PC-3 (cell line): Measurements from ENCODE around the gene GRIA4. TPM values are rescaled to one million over a fixed set of nuclear protein-coding genes. Genes with fewer than 3 reads are reported as not detected.

ENCODE experiments used
- ATAC-seq: fragments of 200-7000 bp; cut with Tn5 transposase; 2 replicates; pipeline ENCODE4 v1.9.1; 2020; ENCODE audit warnings: mild to moderate bottlenecking, moderate library complexity
- BruUV-seq: library from RNA; stranded (reverse); fragments of 400-500 nt; replicated peaks from 2 replicates; lab custom pipeline; 2021; lab: Mats Ljungman, UMichigan
- CTCF ChIA-PET: fragments of 300-600 bp; sonication (Branson Sonifier 250); formaldehyde crosslinking; loops from one replicate; lab custom pipeline; 2022; ENCODE audit warnings: antibody characterized with exemption; lab: Charles Lee
- POLR2A ChIA-PET: fragments of 300-600 bp; sonication (Branson Sonifier 250); formaldehyde crosslinking; loops from one replicate; lab custom pipeline; 2022; ENCODE audit warnings: antibody characterized with exemption; ENCODE audit not compliant: unreplicated experiment; lab: Charles Lee
- DNase-seq: peaks from one replicate; pipeline ENCODE4 v3.0.0-alpha.2; 2015
- H2AFZ ChIP-seq: fragments of 300-600 bp; sonication (generic); 2 replicates; pipeline ENCODE4 v1.6.0; 2016; ENCODE audit warnings: antibody characterized with exemption, low read length
- H3F3A ChIP-seq: fragments of 300-600 bp; sonication (generic); one replicate; pipeline ENCODE4 v1.6.0; 2017; ENCODE audit warnings: antibody characterized with exemption, low read length, control low read depth, mild to moderate bottlenecking; ENCODE audit not compliant: unreplicated experiment
- H3K27ac ChIP-seq: fragments of 300-600 bp; sonication (generic); 2 replicates; pipeline ENCODE4 v1.5.1; 2016; ENCODE audit warnings: mild to moderate bottlenecking, low read length
- H3K27me3 ChIP-seq: fragments of 300-600 bp; sonication (generic); 2 replicates; pipeline ENCODE4 v1.6.1; 2016; ENCODE audit warnings: low read length, mixed read lengths
- H3K36me3 ChIP-seq: fragments of 300-600 bp; sonication (generic); 2 replicates; pipeline ENCODE4 v1.6.1; 2016; ENCODE audit warnings: low read depth, mixed run types, low read length, mixed read lengths
- H3K4me1 ChIP-seq: fragments of 300-600 bp; sonication (generic); 2 replicates; pipeline ENCODE4 v1.5.1; 2016; ENCODE audit warnings: low read length; ENCODE audit not compliant: insufficient read depth
- H3K4me2 ChIP-seq: fragments of 300-600 bp; sonication (generic); 2 replicates; pipeline ENCODE4 v1.6.0; 2016; ENCODE audit warnings: low read length
- H3K4me3 ChIP-seq: fragments of 300-600 bp; sonication (generic); 2 replicates; pipeline ENCODE4 v1.5.1; 2016; ENCODE audit warnings: mild to moderate bottlenecking, low read length, mixed read lengths
- H3K79me2 ChIP-seq: fragments of 300-600 bp; sonication (generic); 2 replicates; pipeline ENCODE4 v1.6.1; 2017; ENCODE audit warnings: low read length, mixed read lengths
- H3K9ac ChIP-seq: fragments of 300-600 bp; sonication (generic); 2 replicates; pipeline ENCODE4 v1.6.0; 2016; ENCODE audit warnings: mild to moderate bottlenecking, low read length
- H3K9me2 ChIP-seq: fragments of 300-600 bp; sonication (generic); replicated peaks from 2 replicates; pipeline ENCODE4 v1.6.1; 2016; ENCODE audit warnings: mixed run types, low read length, mixed read lengths
- H3K9me3 ChIP-seq: fragments of 300-600 bp; sonication (generic); 2 replicates; pipeline ENCODE4 v1.6.1; 2016; ENCODE audit warnings: low read length, mixed read lengths
- H4K20me1 ChIP-seq: fragments of 300-600 bp; sonication (generic); 2 replicates; pipeline ENCODE4 v1.6.1; 2016; ENCODE audit warnings: low read length, mixed read lengths
- EZH2 ChIP-seq: fragments of 300-600 bp; sonication (generic); IDR thresholded peaks from one replicate; pipeline ENCODE4 v1.6.1; 2017; ENCODE audit warnings: antibody characterized with exemption, mild to moderate bottlenecking, low read length; ENCODE audit not compliant: unreplicated experiment
- EZH2phosphoT487 ChIP-seq: fragments of 300-600 bp; sonication (generic); IDR thresholded peaks from 2 replicates; pipeline ENCODE4 v1.6.1; 2018; ENCODE audit warnings: mild to moderate bottlenecking, antibody characterized with exemption, low read length, borderline replicate concordance
- intact Hi-C: fragments of 100-400 bp; cut with micrococcal nuclease; formaldehyde crosslinking; loops from 2 replicates; pipeline ENCODE4 v1.9.0; 2023
- total RNA-seq: library from RNA; depleted of rRNA; stranded (reverse); fragments of >200 nt; gene quantifications from 2 replicates; pipeline ENCODE4 v1.2.3, GENCODE V29; 2014
- TF ChIP-seq, protein P1 (sequence below): fragments of 300-600 bp; sonication (generic); conservative IDR thresholded peaks from 2 replicates; pipeline ENCODE4 v1.5.1; 2017; ENCODE audit warnings: antibody characterized with exemption, low read depth, mild to moderate bottlenecking, low read length

The GRIA4 gene
- total RNA-seq, 1 experiment from 2014 or later = not detected

DNA sequence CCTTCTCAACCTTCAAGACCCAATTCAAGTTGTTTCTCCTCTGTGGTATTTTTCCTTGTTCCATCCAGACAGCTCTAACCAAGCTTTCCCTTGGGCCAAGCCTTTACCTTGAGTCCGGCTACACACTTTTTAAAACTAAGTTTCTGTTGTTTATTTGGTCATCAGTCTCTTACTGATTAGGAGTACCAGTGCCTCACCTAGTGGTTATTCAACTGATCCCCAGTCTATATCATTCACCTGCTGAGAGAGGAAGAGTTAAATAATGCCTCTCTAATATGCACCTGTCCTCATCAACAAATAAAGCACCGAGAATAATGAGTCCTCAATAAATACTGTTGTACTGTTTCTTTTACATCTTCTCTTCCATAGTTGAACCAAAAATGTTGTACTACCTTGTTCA, 251.4 kb downstream of the GRIA4 start:
- Histone ChIP-seq H3K9ac (no peak overlapping the region), H3K79me2 (no peaks in the 10 kb centered on the region), H3K4me2 (no peak overlapping the region), H3K9me3 (no peaks in the 10 kb centered on the region), H3K9me2 (no peaks in the 10 kb centered on the region), H4K20me1 (no peaks in the 10 kb centered on the region), H2AFZ (no peak overlapping the region), H3K27ac (no peak overlapping the region), H3K4me3 (no peak overlapping the region), H3K36me3 (no peaks in the 10 kb centered on the region), H3K4me1 (no peaks in the 10 kb centered on the region), H3K27me3 (no peaks in the 10 kb centered on the region), H3F3A (no peaks in the 10 kb centered on the region)
- CTCF ChIA-PET = interaction anchor here (0.6 kb wide), 1 partner anchor 864 kb away, joined by 3 read pairs; no protein-coding TSS in a partner anchor
- DNase-seq = peak; percentile 48
- intact Hi-C loops = loop anchor here (2.0 to 10.0 kb wide), 10 partner anchors 654 to 1936 kb away; partner anchors contain the start of genes CARD16, CASP4 and PDGFD
- no peak for TF ChIP-seq EZH2
- TF ChIP-seq, protein P1, sequence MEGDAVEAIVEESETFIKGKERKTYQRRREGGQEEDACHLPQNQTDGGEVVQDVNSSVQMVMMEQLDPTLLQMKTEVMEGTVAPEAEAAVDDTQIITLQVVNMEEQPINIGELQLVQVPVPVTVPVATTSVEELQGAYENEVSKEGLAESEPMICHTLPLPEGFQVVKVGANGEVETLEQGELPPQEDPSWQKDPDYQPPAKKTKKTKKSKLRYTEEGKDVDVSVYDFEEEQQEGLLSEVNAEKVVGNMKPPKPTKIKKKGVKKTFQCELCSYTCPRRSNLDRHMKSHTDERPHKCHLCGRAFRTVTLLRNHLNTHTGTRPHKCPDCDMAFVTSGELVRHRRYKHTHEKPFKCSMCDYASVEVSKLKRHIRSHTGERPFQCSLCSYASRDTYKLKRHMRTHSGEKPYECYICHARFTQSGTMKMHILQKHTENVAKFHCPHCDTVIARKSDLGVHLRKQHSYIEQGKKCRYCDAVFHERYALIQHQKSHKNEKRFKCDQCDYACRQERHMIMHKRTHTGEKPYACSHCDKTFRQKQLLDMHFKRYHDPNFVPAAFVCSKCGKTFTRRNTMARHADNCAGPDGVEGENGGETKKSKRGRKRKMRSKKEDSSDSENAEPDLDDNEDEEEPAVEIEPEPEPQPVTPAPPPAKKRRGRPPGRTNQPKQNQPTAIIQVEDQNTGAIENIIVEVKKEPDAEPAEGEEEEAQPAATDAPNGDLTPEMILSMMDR = peak; percentile 78
- BruUV-seq = no TSS peak
- POLR2A ChIA-PET = no interaction called here
- peak; percentile 94 for ATAC-seq

DNA sequence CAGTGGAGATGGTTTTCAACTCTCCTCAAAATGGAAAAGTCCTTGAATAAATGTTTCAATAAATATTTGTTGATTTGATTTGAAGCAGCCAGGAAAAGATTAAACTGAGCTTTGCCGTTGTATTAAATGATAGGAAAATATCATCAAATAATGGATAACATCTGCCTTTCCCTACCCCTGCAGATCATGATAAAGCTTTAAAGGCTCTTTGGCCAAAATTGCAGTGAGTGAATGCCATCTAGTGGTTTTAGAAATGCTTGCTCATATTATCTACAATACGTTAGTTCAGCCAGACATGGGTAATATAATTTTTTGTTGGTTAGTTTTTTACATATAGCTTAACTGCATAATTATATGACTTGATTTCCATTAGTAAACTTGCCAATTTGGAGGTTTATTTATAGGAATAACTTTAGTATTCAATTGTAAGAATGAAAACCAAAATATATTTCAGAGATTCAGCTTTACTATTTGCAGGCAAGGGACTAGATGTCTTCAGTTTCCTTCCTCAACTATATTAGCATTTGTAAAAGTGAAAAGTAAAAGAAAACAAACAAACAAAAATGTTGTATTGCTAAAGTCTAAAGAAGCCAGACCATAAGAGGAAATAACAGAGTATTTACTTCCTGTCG, 253.0 kb downstream of the GRIA4 start:
- Histone ChIP-seq H3K4me1 (no peaks in the 10 kb centered on the region), H3K36me3 (no peaks in the 10 kb centered on the region), H3F3A (no peaks in the 10 kb centered on the region), H3K9me2 (no peaks in the 10 kb centered on the region), H3K4me2 (no peak overlapping the region), H4K20me1 (no peaks in the 10 kb centered on the region), H3K9me3 (no peaks in the 10 kb centered on the region), H3K9ac (no peak overlapping the region), H3K4me3 (no peak overlapping the region), H3K79me2 (no peaks in the 10 kb centered on the region), H3K27me3 (no peaks in the 10 kb centered on the region), H3K27ac (no peak overlapping the region), H2AFZ (no peak overlapping the region)
- DNase-seq (peak; percentile 83), ATAC-seq (peak; percentile 82)
- no TSS peak for BruUV-seq
- ChIA-PET POLR2A (interaction anchor here (0.7 kb wide), 1 partner anchor 143 kb away, joined by 4 read pairs; no protein-coding TSS in a partner anchor), CTCF (interaction anchor here (0.6 to 1.1 kb wide), 7 partner anchors 12 to 1909 kb away, joined by 3 to 7 read pairs (median 3); partner anchors contain the start of genes AASDHPPT and KBTBD3)
- TF ChIP-seq, protein P1 = peak; percentile 93
- TF ChIP-seq EZH2phosphoT487 (no peak), EZH2 (no peak)
- intact Hi-C loops = loop anchor here (1.0 to 10.0 kb wide), 10 partner anchors 254 to 1938 kb away; partner anchors contain the start of genes CARD16, CASP4 and PDGFD

DNA sequence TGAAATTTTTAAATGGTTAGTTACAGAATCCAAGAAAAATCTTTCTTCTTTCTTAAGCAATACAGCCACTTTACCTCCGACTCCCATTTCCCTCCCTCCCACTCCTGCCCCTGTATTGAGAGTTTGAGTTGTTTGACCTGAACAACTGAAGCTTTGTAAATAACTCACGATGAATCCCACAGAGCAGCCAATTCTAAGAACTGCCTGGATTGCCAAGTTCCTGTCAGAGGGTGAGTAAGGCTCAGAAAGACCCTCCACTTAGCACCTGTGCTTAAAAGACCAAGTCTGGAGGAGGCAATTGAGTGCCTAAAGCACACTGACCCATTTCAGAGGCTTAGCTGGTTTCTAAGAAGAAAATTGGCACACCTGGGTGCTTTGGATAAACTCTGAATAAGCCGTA, 253.7 kb downstream of the GRIA4 start:
- ATAC-seq (no peak), DNase-seq (no peak)
- H2AFZ ChIP-seq = no peak overlapping the region
- no peak overlapping the region for H3K4me3 ChIP-seq
- no peaks in the 10 kb centered on the region for H3K4me1 ChIP-seq
- no peaks in the 10 kb centered on the region for H3K9me2 ChIP-seq
- H3K9me3 ChIP-seq = no peaks in the 10 kb centered on the region
- H4K20me1 ChIP-seq = no peaks in the 10 kb centered on the region
- TF ChIP-seq, protein P1 = no peak
- TF ChIP-seq EZH2 = no peak
- TF ChIP-seq EZH2phosphoT487 = no peak
- CTCF ChIA-PET = interaction anchor here (0.6 to 1.1 kb wide), 6 partner anchors 210 to 1291 kb away, joined by 3 to 6 read pairs (median 3); partner anchors contain the start of genes AASDHPPT and KBTBD3
- H3K36me3 ChIP-seq = no peaks in the 10 kb centered on the region
- no peaks in the 10 kb centered on the region for H3F3A ChIP-seq
- BruUV-seq = no TSS peak
- H3K9ac ChIP-seq = no peak overlapping the region
- H3K27me3 ChIP-seq = no peaks in the 10 kb centered on the region
- POLR2A ChIA-PET = interaction anchor here (0.7 kb wide), 1 partner anchor 144 kb away, joined by 4 read pairs; no protein-coding TSS in a partner anchor
- no peak overlapping the region for H3K4me2 ChIP-seq
- no peaks in the 10 kb centered on the region for H3K79me2 ChIP-seq
- intact Hi-C loops = loop anchor here (2.0 to 10.0 kb wide), 9 partner anchors 816 to 1939 kb away; partner anchors contain the start of genes CARD16, CASP4 and PDGFD
- no peak overlapping the region for H3K27ac ChIP-seq
